Measurements from ENCODE around the gene GPR173.

GPR173 gene

GRCh38 chrX:53048169-53049126 lies at the start of gene GPR173:
Gene GPR173, plus strand, starts transcription at chrX:53048789. Its CDS starts 27,833 bp downstream, at chrX:53076622.
- DNase-seq, result no peak

- DNase-seq, result no peak
Measured at GRCh38 chrX:53000447-53001135, 48.0 kb upstream of the GPR173 start.

GRCh38 chrX:53001958-53002357 lies 46.6 kb upstream of the GPR173 start:
- no peak for DNase-seq

- DNase-seq, result no peak
Measured at GRCh38 chrX:53003111-53003510, 45.5 kb upstream of the GPR173 start.

GRCh38 chrX:53004038-53004437 lies 44.6 kb upstream of the GPR173 start:
- DNase-seq, result no peak

GRCh38 chrX:53004811-53005210 lies 43.8 kb upstream of the GPR173 start:
- DNase-seq, result no peak

GRCh38 chrX:53005327-53005726 lies 43.3 kb upstream of the GPR173 start:
- no peak for DNase-seq

GRCh38 chrX:53009032-53009431 lies 39.6 kb upstream of the GPR173 start:
- no peak for DNase-seq

- DNase-seq, result no peak
Measured at GRCh38 chrX:53013291-53013690, 35.3 kb upstream of the GPR173 start.

GRCh38 chrX:53018627-53019026 lies 30.0 kb upstream of the GPR173 start:
- DNase-seq, result no peak

- no peak for DNase-seq
Measured at GRCh38 chrX:53022381-53022780, 26.2 kb upstream of the GPR173 start.

- no peak for DNase-seq
Measured at GRCh38 chrX:53028678-53029077, 19.9 kb upstream of the GPR173 start.

GRCh38 chrX:53031380-53031779 lies 17.2 kb upstream of the GPR173 start:
- DNase-seq, result no peak

GRCh38 chrX:53036149-53036548 lies 12.4 kb upstream of the GPR173 start:
- DNase-seq, result no peak

GRCh38 chrX:53039236-53039635 lies 9.4 kb upstream of the GPR173 start:
- DNase-seq, result no peak

GRCh38 chrX:53044995-53045394 lies 3.6 kb upstream of the GPR173 start:
- no peak for DNase-seq

- no peak for DNase-seq
Measured at GRCh38 chrX:53047228-53047627, 1.4 kb upstream of the GPR173 start.

- DNase-seq, result no peak
Measured at GRCh38 chrX:53049127-53049517, 533 bp downstream of the GPR173 start.

GRCh38 chrX:53050841-53051240 lies 2.3 kb downstream of the GPR173 start:
- no peak for DNase-seq

- DNase-seq, result no peak
Measured at GRCh38 chrX:53055244-53055849, 6.8 kb downstream of the GPR173 start.

GRCh38 chrX:53056292-53056691 lies 7.7 kb downstream of the GPR173 start:
- no peak for DNase-seq

GRCh38 chrX:53065104-53065503 lies 16.5 kb downstream of the GPR173 start:
- no peak for DNase-seq

- DNase-seq, result no peak
Measured at GRCh38 chrX:53071064-53071463, 22.5 kb downstream of the GPR173 start.

Data from activated CD4-positive, alpha-beta T cell treated with anti-CD3 and anti-CD28 coated beads, Interleukin-2, amount 50 U/mL, for 1 hour (primary cell).